GM18499 (cell line): ENCODE data around the gene SOX5.
A peak's percentile ranks its signal among the peaks of the same experiment; 100 is the strongest.

ENCODE experiments used
- ATAC-seq: cut with Tn5 transposase; IDR thresholded peaks from one replicate; pipeline ENCODE4 v1.9.1; 2021; ENCODE audit warnings: moderate number of reproducible peaks; ENCODE audit not compliant: insufficient read depth, unreplicated experiment

SOX5 gene

GRCh38 chr12:23561364-23562345 is 387.8 kb downstream of the SOX5 start:
- ATAC-seq = no peak

- peak; percentile 88 for ATAC-seq
These were observed 388.9 kb downstream of the SOX5 start for GRCh38 chr12:23560611-23561010.

- ATAC-seq = no peak
These were observed 390.2 kb downstream of the SOX5 start for GRCh38 chr12:23559268-23559753.

GRCh38 chr12:23556661-23557060 is 392.8 kb downstream of the SOX5 start:
- ATAC-seq = no peak

- ATAC-seq = no peak
These were observed 393.7 kb downstream of the SOX5 start for GRCh38 chr12:23555825-23556207.

- ATAC-seq = no peak
These were observed 394.2 kb downstream of the SOX5 start for GRCh38 chr12:23555180-23555824.

- no peak for ATAC-seq
These were observed 397.1 kb downstream of the SOX5 start for GRCh38 chr12:23552417-23552816.

- ATAC-seq = no peak
These were observed 398.7 kb downstream of the SOX5 start for GRCh38 chr12:23550753-23551152.

- ATAC-seq = no peak
These were observed 400.7 kb downstream of the SOX5 start for GRCh38 chr12:23548742-23549141.

GRCh38 chr12:23546756-23547155 is 402.7 kb downstream of the SOX5 start:
- ATAC-seq = no peak

GRCh38 chr12:23543767-23544166 is 405.7 kb downstream of the SOX5 start:
- ATAC-seq = no peak

GRCh38 chr12:23542187-23542586 is 407.3 kb downstream of the SOX5 start:
- ATAC-seq = no peak

GRCh38 chr12:23540572-23540971 is 408.9 kb downstream of the SOX5 start:
- ATAC-seq = no peak

GRCh38 chr12:23536293-23536692 is 413.2 kb downstream of the SOX5 start:
- ATAC-seq = peak; percentile 74

GRCh38 chr12:23535441-23535840 is 414.0 kb downstream of the SOX5 start:
- no peak for ATAC-seq

- ATAC-seq = no peak
These were observed 415.3 kb downstream of the SOX5 start for GRCh38 chr12:23534196-23534595.

GRCh38 chr12:23533699-23534098 is 415.8 kb downstream of the SOX5 start:
- ATAC-seq = no peak

GRCh38 chr12:23533265-23533664 is 416.2 kb downstream of the SOX5 start:
- ATAC-seq = no peak

- ATAC-seq = no peak
These were observed 421.2 kb downstream of the SOX5 start for GRCh38 chr12:23528316-23528715.

GRCh38 chr12:23525450-23526072 is 423.9 kb downstream of the SOX5 start:
- ATAC-seq = no peak

- no peak for ATAC-seq
These were observed 426.1 kb downstream of the SOX5 start for GRCh38 chr12:23523339-23523738.
